NB4 (cell line): ENCODE measurements around the gene NRXN3.
"Not testable (repeated sequence)": the region's sequence is repeated elsewhere in the genome, so short reads cannot be mapped to it uniquely, and the experiment has no call there.

ENCODE experiments used
- POLR2A ChIP-seq: IDR thresholded peaks from 2 replicates; pipeline ENCODE4 v1.6.1; 2011; ENCODE audit warnings: mild to moderate bottlenecking; ENCODE audit not compliant: insufficient read length; ENCODE audit errors: extremely low read depth
- TF ChIP-seq, protein P1 (sequence below): IDR thresholded peaks from one replicate; pipeline ENCODE4 v1.5.1; 2012; ENCODE audit warnings: low read depth, low read length

DNA sequence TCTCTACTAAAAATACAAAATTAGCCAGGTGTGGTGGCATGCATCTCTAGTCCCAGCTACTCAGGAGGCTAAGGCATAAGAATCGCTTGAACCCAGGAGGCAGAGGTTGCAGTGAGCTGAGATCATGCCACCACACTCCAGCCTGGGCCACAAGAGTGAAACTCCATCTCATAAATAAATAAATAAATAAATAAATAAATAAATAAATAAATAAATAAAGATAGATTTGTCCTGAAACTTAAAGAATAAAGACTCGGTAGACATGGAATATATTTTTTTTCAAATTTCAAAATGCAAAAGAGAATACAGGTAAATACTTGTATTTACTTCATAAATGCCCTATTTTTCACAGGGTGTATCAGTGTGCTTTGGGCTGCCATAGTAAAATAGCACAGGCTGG lies 317.4 kb downstream of the NRXN3 start:
- TF ChIP-seq POLR2A, result not testable (repeated sequence)
- TF ChIP-seq, protein P1, sequence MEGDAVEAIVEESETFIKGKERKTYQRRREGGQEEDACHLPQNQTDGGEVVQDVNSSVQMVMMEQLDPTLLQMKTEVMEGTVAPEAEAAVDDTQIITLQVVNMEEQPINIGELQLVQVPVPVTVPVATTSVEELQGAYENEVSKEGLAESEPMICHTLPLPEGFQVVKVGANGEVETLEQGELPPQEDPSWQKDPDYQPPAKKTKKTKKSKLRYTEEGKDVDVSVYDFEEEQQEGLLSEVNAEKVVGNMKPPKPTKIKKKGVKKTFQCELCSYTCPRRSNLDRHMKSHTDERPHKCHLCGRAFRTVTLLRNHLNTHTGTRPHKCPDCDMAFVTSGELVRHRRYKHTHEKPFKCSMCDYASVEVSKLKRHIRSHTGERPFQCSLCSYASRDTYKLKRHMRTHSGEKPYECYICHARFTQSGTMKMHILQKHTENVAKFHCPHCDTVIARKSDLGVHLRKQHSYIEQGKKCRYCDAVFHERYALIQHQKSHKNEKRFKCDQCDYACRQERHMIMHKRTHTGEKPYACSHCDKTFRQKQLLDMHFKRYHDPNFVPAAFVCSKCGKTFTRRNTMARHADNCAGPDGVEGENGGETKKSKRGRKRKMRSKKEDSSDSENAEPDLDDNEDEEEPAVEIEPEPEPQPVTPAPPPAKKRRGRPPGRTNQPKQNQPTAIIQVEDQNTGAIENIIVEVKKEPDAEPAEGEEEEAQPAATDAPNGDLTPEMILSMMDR, result not testable (repeated sequence)
